Measurements from ENCODE around the gene TTC29. TPM values are rescaled to one million over a fixed set of nuclear protein-coding genes. Genes with fewer than 3 reads are reported as not detected.

The TTC29 gene
- total and polyA plus RNA-seq, 7 donors, result not detected

DNA sequence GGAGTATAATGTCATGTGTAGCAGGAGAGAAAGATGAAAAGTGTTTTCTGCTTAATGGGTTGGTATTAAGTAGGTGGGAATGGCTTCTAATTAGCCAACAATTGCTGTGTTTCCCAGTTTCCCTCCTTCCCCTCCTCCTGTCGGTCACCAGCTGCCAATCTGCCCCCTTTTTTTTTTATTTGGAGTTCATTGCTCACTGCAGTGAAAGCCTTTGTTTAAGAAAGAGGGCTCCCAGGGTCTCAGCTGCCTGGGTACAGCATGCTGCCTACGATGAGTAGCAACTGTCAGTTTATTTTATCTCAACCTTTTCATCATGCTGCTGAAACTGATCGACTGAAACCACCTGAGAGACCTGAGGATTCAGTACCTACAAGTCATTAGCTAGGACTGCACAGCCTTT lies 157.9 kb downstream of the TTC29 start:
- Histone ChIP-seq H3K9me3 (peaks cover 0 to 2% (median 0%) of the 10 kb centered on the region in 4 donors), H3K36me3 (no peaks in the 10 kb centered on the region), H3K27ac (no peak overlapping the region), H3K27me3 (no peaks in the 10 kb centered on the region), H3K4me3 (no peak overlapping the region), H3K4me1 (no peaks in the 10 kb centered on the region)
- no peak for TF ChIP-seq POLR2AphosphoS5 (IDR thresholded peaks at IDR 0.05)
- TF ChIP-seq EP300 (IDR thresholded peaks at IDR 0.05), result no peak
- TF ChIP-seq, protein P1, sequence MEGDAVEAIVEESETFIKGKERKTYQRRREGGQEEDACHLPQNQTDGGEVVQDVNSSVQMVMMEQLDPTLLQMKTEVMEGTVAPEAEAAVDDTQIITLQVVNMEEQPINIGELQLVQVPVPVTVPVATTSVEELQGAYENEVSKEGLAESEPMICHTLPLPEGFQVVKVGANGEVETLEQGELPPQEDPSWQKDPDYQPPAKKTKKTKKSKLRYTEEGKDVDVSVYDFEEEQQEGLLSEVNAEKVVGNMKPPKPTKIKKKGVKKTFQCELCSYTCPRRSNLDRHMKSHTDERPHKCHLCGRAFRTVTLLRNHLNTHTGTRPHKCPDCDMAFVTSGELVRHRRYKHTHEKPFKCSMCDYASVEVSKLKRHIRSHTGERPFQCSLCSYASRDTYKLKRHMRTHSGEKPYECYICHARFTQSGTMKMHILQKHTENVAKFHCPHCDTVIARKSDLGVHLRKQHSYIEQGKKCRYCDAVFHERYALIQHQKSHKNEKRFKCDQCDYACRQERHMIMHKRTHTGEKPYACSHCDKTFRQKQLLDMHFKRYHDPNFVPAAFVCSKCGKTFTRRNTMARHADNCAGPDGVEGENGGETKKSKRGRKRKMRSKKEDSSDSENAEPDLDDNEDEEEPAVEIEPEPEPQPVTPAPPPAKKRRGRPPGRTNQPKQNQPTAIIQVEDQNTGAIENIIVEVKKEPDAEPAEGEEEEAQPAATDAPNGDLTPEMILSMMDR (IDR thresholded peaks at IDR 0.05), result no peak
- TF ChIP-seq POLR2A (IDR thresholded peaks at IDR 0.05), result no peak
- DNase-seq, result no peak
- WGBS, 2 donors, result 20 to 29% methylated on average over 3 of the region's 3 CpGs
- intact Hi-C loops (cut with DNase I), result no loop called here

DNA sequence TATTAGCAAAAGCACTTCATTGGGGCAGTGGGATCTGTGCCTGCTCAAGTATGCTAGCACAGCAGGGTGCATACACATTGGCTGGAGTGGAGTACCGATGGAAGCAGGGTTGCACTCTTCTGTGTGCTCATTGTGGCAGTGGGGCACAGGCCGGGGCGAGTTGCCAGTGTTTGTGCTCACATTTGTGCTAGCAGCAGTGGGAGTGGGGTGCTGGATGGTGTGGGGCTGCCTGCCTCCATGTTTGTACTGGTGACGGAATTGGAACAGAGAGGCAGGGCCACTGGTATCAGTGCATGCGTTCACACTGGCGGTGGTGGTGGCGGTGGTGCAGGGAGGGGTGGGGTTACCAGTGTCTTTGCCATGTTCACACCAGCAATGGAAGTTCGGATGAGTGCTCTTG lies 169.0 kb downstream of the TTC29 start:
- intact Hi-C loops (cut with DNase I), result no loop called here
- Histone ChIP-seq H3K4me3 (no peak overlapping the region), H3K9me3 (no peaks in the 10 kb centered on the region), H3K36me3 (no peaks in the 10 kb centered on the region), H3K27me3 (no peaks in the 10 kb centered on the region), H3K4me1 (no peaks in the 10 kb centered on the region), H3K27ac (no peak overlapping the region)
- DNase-seq, result no peak
- 95% methylated on average over 8 of the region's 8 CpGs for WGBS, 2 donors
- TF ChIP-seq, protein P1 (IDR thresholded peaks at IDR 0.05), result no peak
- TF ChIP-seq POLR2AphosphoS5 (IDR thresholded peaks at IDR 0.05), result no peak
- no peak for TF ChIP-seq EP300 (IDR thresholded peaks at IDR 0.05)
- no peak for TF ChIP-seq POLR2A (IDR thresholded peaks at IDR 0.05)

DNA sequence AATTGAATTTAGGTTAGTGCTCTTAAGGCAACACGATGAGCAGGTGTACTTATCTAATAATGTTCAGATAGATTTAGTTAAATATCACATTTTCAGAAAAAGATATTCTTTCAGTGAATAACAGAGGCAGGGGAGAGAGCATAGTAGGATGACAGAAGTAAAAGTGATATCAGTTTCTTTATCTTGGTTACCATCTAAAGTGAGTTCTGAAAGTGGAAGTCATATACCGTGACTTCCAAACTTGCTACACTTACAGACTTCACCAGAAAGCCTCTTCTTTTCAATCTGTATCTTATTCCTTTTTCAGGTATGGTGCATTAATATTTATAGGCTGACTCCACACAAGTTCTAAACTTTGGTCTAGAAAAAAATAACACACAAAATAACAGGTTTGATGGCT lies 182.1 kb downstream of the TTC29 start:
- no peaks in the 10 kb centered on the region for H3K36me3 ChIP-seq
- TF ChIP-seq POLR2A (IDR thresholded peaks at IDR 0.05) (no peak), EP300 (IDR thresholded peaks at IDR 0.05) (no peak), POLR2AphosphoS5 (IDR thresholded peaks at IDR 0.05) (no peak)
- TF ChIP-seq, protein P1 (IDR thresholded peaks at IDR 0.05), result no peak
- no peak overlapping the region for H3K27ac ChIP-seq
- no peak for DNase-seq
- H3K27me3 ChIP-seq, result no peaks in the 10 kb centered on the region
- no peaks in the 10 kb centered on the region for H3K4me1 ChIP-seq
- no peaks in the 10 kb centered on the region for H3K9me3 ChIP-seq
- H3K4me3 ChIP-seq, result no peak overlapping the region
- intact Hi-C loops (cut with DNase I), result no loop called here
- 63 to 74% methylated on average over 2 of the region's 2 CpGs for WGBS, 2 donors

DNA sequence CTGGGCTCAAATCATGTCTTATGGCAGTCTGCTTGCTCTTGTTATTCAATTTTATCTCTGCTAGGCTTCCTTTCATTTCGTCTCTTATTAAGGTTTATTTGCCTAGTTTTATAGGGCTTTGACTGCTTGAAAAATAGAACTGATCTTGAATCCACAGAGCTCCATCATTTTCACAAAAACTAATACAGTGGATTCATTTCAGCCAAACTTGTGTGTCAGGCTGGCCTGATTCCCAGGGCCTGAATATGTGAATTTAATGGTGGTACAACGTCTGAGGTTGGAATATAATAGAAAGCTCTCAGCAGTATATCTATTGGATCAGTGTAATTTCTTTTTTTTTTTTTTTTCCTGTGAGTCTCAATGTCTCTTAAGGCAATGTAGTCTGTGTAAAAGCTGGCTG lies 183.6 kb downstream of the TTC29 start:
- 52 to 69% methylated on average over 2 of the region's 2 CpGs for WGBS, 2 donors

More for the DNA sequence above, 183.6 kb downstream of the TTC29 start:
- Histone ChIP-seq H3K27ac (no peak overlapping the region), H3K9me3 (no peaks in the 10 kb centered on the region), H3K27me3 (no peaks in the 10 kb centered on the region), H3K4me1 (no peaks in the 10 kb centered on the region), H3K36me3 (no peaks in the 10 kb centered on the region), H3K4me3 (no peak overlapping the region)
- no peak for DNase-seq
- TF ChIP-seq, protein P1 (IDR thresholded peaks at IDR 0.05), result no peak
- no peak for TF ChIP-seq POLR2A (IDR thresholded peaks at IDR 0.05)
- TF ChIP-seq EP300 (IDR thresholded peaks at IDR 0.05), result no peak
- TF ChIP-seq POLR2AphosphoS5 (IDR thresholded peaks at IDR 0.05), result no peak
- intact Hi-C loops (cut with DNase I), result no loop called here

All from sigmoid colon (tissue), 7 donors.